Measurements from ENCODE around the gene NKD2.

NKD2 gene

GRCh38 chr5:1001406-1002270 lies 7.0 kb upstream of the NKD2 start:
- no peak for DNase-seq

GRCh38 chr5:1002271-1002546 lies 6.4 kb upstream of the NKD2 start:
- DNase-seq = no peak

GRCh38 chr5:1002836-1003235 lies 5.8 kb upstream of the NKD2 start:
- DNase-seq = no peak

GRCh38 chr5:1003296-1003937 lies 5.2 kb upstream of the NKD2 start:
- no peak for DNase-seq

GRCh38 chr5:1004461-1005248 lies 3.9 kb upstream of the NKD2 start:
- DNase-seq = peak in 3 of 5 donors; percentile 22 to 54 (median 32)

- no peak for DNase-seq
Measured at GRCh38 chr5:1005249-1005851, 3.3 kb upstream of the NKD2 start.

- DNase-seq = no peak
Measured at GRCh38 chr5:1005904-1006655, 2.5 kb upstream of the NKD2 start.

GRCh38 chr5:1006656-1007071 lies 1.9 kb upstream of the NKD2 start:
- DNase-seq = no peak

- no peak for DNase-seq
Measured at GRCh38 chr5:1007221-1007680, 1.4 kb upstream of the NKD2 start.

GRCh38 chr5:1007681-1008450 lies 736 bp upstream of the NKD2 start:
- no peak for DNase-seq

- peak in 1 of 5 donors; percentile 12 for DNase-seq
Measured at GRCh38 chr5:1009359-1010180, 968 bp downstream of the NKD2 start.

- peak in 1 of 5 donors; percentile 2 for DNase-seq
Measured at GRCh38 chr5:1010181-1010510, 1.5 kb downstream of the NKD2 start.

GRCh38 chr5:1010641-1011046 lies 2.0 kb downstream of the NKD2 start:
- DNase-seq = peak in 1 of 5 donors; percentile 6

GRCh38 chr5:1011226-1011631 lies 2.6 kb downstream of the NKD2 start:
- peak in 3 of 5 donors; percentile 18 to 41 (median 22) for DNase-seq

GRCh38 chr5:1011741-1012312 lies 3.2 kb downstream of the NKD2 start:
- peak in 1 of 5 donors; percentile 2 for DNase-seq

GRCh38 chr5:1012313-1012841 lies 3.8 kb downstream of the NKD2 start:
- DNase-seq = peak in 1 of 5 donors; percentile 4

- DNase-seq = no peak
Measured at GRCh38 chr5:1012900-1013237, 4.3 kb downstream of the NKD2 start.

GRCh38 chr5:1013238-1013947 lies 4.8 kb downstream of the NKD2 start:
- no peak for DNase-seq

GRCh38 chr5:1013948-1014301 lies 5.3 kb downstream of the NKD2 start:
- DNase-seq = no peak

GRCh38 chr5:1014346-1014745 lies 5.7 kb downstream of the NKD2 start:
- no peak for DNase-seq
